GM12878 (cell line): Measurements from ENCODE around the gene EMILIN2. TPM values are rescaled to one million over a fixed set of nuclear protein-coding genes. Genes with fewer than 3 reads are reported as not detected.

Experiments
- ATAC-seq: fragments of 200-7000 bp; cut with Tn5 transposase; 3 replicates; pipeline ENCODE4 v1.9.1; 2020; ENCODE audit warnings: mild to moderate bottlenecking, moderate library complexity
- BruUV-seq: library from RNA; stranded (reverse); fragments of 400-500 nt; replicated peaks from 2 replicates; lab custom pipeline; 2021; lab: Mats Ljungman, UMichigan
- CTCF ChIA-PET: fragments of 300-600 bp; sonication (Branson Sonifier 250); formaldehyde crosslinking; extraction: SDS; loops from one replicate; lab custom pipeline; 2021; ENCODE audit warnings: inconsistent platforms; lab: Yijun Ruan, JAX
- POLR2A ChIA-PET: fragments of 350-600 bp; formaldehyde crosslinking; extraction: SDS; loops from one replicate; lab custom pipeline; 2021; ENCODE audit warnings: inconsistent platforms; lab: Charles Lee
- RAD21 ChIA-PET: fragments of 300-600 bp; sonication (Branson Sonifier 250); formaldehyde crosslinking; loops from one replicate; lab custom pipeline; 2023; ENCODE audit warnings: antibody characterized with exemption; ENCODE audit not compliant: unreplicated experiment; lab: Charles Lee
- SMC1A ChIA-PET: fragments of 300-600 bp; sonication (Branson Sonifier 250); formaldehyde crosslinking; loops from one replicate; lab custom pipeline; 2023; ENCODE audit not compliant: unreplicated experiment, uncharacterized antibody; lab: Charles Lee
- DNase-seq: peaks from one replicate; pipeline ENCODE4 v3.0.0-alpha.2; 2011; ENCODE audit warnings: low read depth, low spot score
- FAIRE-seq: peaks from 3 replicates; lab custom pipeline; 2011; peaks lifted over from hg19 to GRCh38; lab: Jason Lieb, UNC
- H2AFZ ChIP-seq: 2 replicates; pipeline ENCODE4 v1.6.0; 2011; ENCODE audit warnings: low read depth, low read length, control low read depth; ENCODE audit not compliant: control insufficient read depth
- H3K27ac ChIP-seq: 2 replicates; pipeline ENCODE4 v1.5.1; 2011; ENCODE audit warnings: control low read depth; ENCODE audit not compliant: control insufficient read depth, insufficient read depth
- H3K27me3 ChIP-seq, 2 experiments: replicated peaks in 1 of 2; 2 replicates each; pipeline versions ENCODE4 v1.6.0 to v1.6.1; 2011; ENCODE audit warnings: low read length in 1 of 2; ENCODE audit not compliant: control insufficient read depth in 2 of 2, insufficient read depth in 2 of 2
- H3K36me3 ChIP-seq, 2 experiments: 2 replicates each; pipeline ENCODE4 v1.5.1; 2011; ENCODE audit warnings: low read length in 1 of 2; ENCODE audit not compliant: control insufficient read depth in 2 of 2, insufficient read depth in 2 of 2
- H3K4me1 ChIP-seq: 2 replicates; pipeline ENCODE4 v1.6.1; 2011; ENCODE audit warnings: mild to moderate bottlenecking, low read length, moderate library complexity, mixed read lengths; ENCODE audit not compliant: control insufficient read depth, insufficient read depth
- H3K4me2 ChIP-seq: 2 replicates; pipeline ENCODE4 v1.6.0; 2011; ENCODE audit warnings: control low read depth; ENCODE audit not compliant: control insufficient read depth, insufficient read depth
- H3K4me3 ChIP-seq: fragments of 200-600 bp; sonication (generic); 2 replicates; pipeline ENCODE4 v1.5.1; 2016
- H3K79me2 ChIP-seq: 2 replicates; pipeline ENCODE4 v1.6.0; 2011; ENCODE audit warnings: low read length; ENCODE audit not compliant: control insufficient read depth, insufficient read depth
- H3K9ac ChIP-seq: 2 replicates; pipeline ENCODE4 v1.8.0; 2011; ENCODE audit warnings: low read length, control low read depth, mixed read lengths; ENCODE audit not compliant: control insufficient read depth, insufficient read depth
- H3K9me3 ChIP-seq: replicated peaks from 3 replicates; pipeline ENCODE4 v1.5.1; 2011; ENCODE audit warnings: mild to moderate bottlenecking, low read length; ENCODE audit not compliant: control insufficient read depth, insufficient read depth
- H4K20me1 ChIP-seq: 2 replicates; pipeline ENCODE4 v1.6.0; 2011; ENCODE audit not compliant: control insufficient read depth, insufficient read depth
- ATF3 ChIP-seq: IDR thresholded peaks from 2 replicates; pipeline ENCODE4 v1.6.1; 2011; ENCODE audit warnings: low read depth, mild to moderate bottlenecking, low read length, moderate library complexity, borderline replicate concordance; ENCODE audit errors: extremely low read depth
- ESRRA ChIP-seq: IDR thresholded peaks from 2 replicates; pipeline ENCODE4 v1.6.1; 2012; ENCODE audit warnings: mild to moderate bottlenecking, low read length, improper control_type of control experiment
- LARP7 ChIP-seq: fragments of 450-650 bp; IDR thresholded peaks from 2 replicates; pipeline ENCODE4 v1.6.1; 2017; ENCODE audit warnings: mild to moderate bottlenecking
- MYB ChIP-seq: fragments of 150-350 bp; IDR thresholded peaks from 2 replicates; pipeline ENCODE4 v1.6.1; 2014; ENCODE audit warnings: mild to moderate bottlenecking, low read depth, low read length, borderline replicate concordance
- NR2C2 ChIP-seq: IDR thresholded peaks from 2 replicates; pipeline ENCODE4 v1.6.1; 2011; ENCODE audit warnings: borderline replicate concordance, low read depth; ENCODE audit not compliant: control insufficient read depth, insufficient read length
- TBL1XR1 ChIP-seq: IDR thresholded peaks from 2 replicates; pipeline ENCODE4 v1.6.1; 2012; ENCODE audit warnings: low read depth, low read length, improper control_type of control experiment
- WGBS: methylation state at CpG from one replicate; pipeline ENCODE4 v1.1.6; 2016; ENCODE audit warnings: low lambda C conversion rate; ENCODE audit not compliant: insufficient replicate concordance, insufficient coverage; ENCODE audit errors: missing lambda C conversion rate; 5-methylcytosine and 5-hydroxymethylcytosine counted together
- in situ Hi-C: fragments of 300-500 bp; cut with MboI; formaldehyde crosslinking; loops from 9 replicates; pipeline ENCODE4 v1.14.3; 2018; ENCODE audit warnings: mixed read lengths
- intact Hi-C: fragments of 100-400 bp; cut with micrococcal nuclease; formaldehyde crosslinking; loops from one replicate; pipeline ENCODE4 v1.14.2; 2022; ENCODE audit not compliant: unreplicated experiment
- polyA plus RNA-seq, 11 experiments: library from polyadenylated mRNA; depleted of rRNA in 4 of 11; unstranded in 6 of 11; stranded (reverse) in 5 of 11; fragments of >200 nt; fragmentation: Nextera tagmentation in 4 of 11; fragmentation: Illumina TruSeq in 1 of 11; extraction: Ambion mirVana in 4 of 11; extraction: Trizol in 1 of 11; gene quantifications; 1 replicate in 1 of 11; 2 replicates in 10 of 11; pipeline versions ENCODE4 v1.2.1 to v1.2.3, GENCODE V29; 2011 to 2016; ENCODE audit warnings: inconsistent platforms in 2 of 11, missing spikeins in 2 of 11, low read depth in 1 of 11
- total RNA-seq, 4 experiments: library from RNA; depleted of rRNA in 3 of 4; stranded (reverse); fragments of >200 nt in 3 of 4; fragmentation: Illumina TruSeq in 1 of 4; extraction: Trizol in 1 of 4; gene quantifications; 2 replicates each; pipeline versions ENCODE4 v1.2.1 to v1.2.3, GENCODE V29; 2013 to 2021

Gene EMILIN2
- total and polyA plus RNA-seq, 10 of the 15 experiments (the other 5 are each of a cell fraction or from before 2014, with no cell fraction given) = 0.58 to 18.4 (median 5.9) TPM

DNA sequence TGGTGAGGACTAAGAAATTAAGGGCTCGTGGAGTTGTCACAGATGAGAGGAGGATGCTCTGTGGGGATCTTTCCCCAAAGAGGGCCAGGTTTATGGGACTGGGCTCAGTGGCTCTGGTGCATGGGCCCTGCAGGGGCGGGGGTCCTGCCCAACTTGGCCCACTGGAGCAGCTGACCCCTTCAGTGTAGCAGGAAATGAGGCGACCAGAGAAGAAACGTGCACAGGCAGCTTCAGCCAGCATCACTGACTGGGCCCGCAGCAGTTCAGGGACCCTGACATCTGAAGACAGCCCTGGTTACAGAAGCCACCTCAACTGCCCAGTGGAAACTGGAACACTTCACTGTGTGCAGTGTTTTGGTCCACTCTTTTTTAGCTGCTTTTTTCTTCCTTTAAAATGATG lies 72.8 kb downstream of the EMILIN2 start (continued):
- no peak for TF ChIP-seq ATF3

DNA sequence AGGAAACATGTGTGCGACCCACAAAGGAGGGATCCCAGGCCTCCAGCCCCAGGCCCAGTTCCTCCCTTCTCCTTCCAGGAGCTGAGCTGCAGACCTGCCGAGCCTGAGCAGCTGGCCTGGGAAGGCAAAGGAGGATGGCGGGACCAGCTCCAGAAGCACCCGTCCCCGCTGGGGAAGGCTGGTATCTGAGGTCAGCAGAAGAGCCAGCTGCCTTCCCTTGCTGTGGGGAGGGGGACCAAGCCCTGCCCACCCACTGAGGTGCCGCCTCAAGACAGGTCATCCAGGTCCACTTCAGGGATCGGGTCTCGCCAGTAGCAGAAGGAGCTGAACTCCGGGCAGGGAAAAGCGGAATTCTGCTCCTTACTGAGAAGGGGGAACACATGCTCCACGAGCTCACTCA lies 73.2 kb downstream of the EMILIN2 start:
- ChIA-PET SMC1A (no interaction called here), CTCF (interaction anchor here (0.7 to 1.6 kb wide), 2 partner anchors 27 to 326 kb away, joined by 3 to 7 read pairs; no protein-coding TSS in a partner anchor), RAD21 (no interaction called here), POLR2A (interaction anchor here (0.5 to 1.4 kb wide), 3 partner anchors 69 to 311 kb away, joined by 3 to 5 read pairs (median 3); no protein-coding TSS in a partner anchor)
- H3K36me3 ChIP-seq = peaks cover 13 to 30% of the 10 kb centered on the region in 2 experiments; a peak in 3 of 4 replicates
- ATAC-seq = no peak
- H3K27me3 ChIP-seq = no peaks in the 10 kb centered on the region
- no peaks in the 10 kb centered on the region for H3K9me3 ChIP-seq
- H3K4me3 ChIP-seq = no peak overlapping the region
- TF ChIP-seq ESRRA = no peak
- no peak for TF ChIP-seq NR2C2
- no peak for TF ChIP-seq LARP7
- no peak for TF ChIP-seq MYB
- TF ChIP-seq TBL1XR1 = no peak
- BruUV-seq = no TSS peak
- no peak overlapping the region for H3K27ac ChIP-seq
- H3K79me2 ChIP-seq = no peaks in the 10 kb centered on the region
- H4K20me1 ChIP-seq = no peaks in the 10 kb centered on the region
- WGBS = 93% methylated on average over 10 of the region's 11 CpGs
- in situ Hi-C loops = no loop called here
- H3K4me2 ChIP-seq = no peak overlapping the region
- no peak overlapping the region for H2AFZ ChIP-seq
- no peak for FAIRE-seq
- no peak for DNase-seq
- intact Hi-C loops = no loop called here
- H3K9ac ChIP-seq = no peak overlapping the region
- H3K4me1 ChIP-seq = peaks cover 8% of the 10 kb centered on the region
